ENCODE results near the gene MAMDC2. TPM values are rescaled to one million over a fixed set of nuclear protein-coding genes. Genes with fewer than 3 reads are reported as not detected.

Gene MAMDC2
- total RNA-seq, 1 experiment from 2014 or later, result 4.6 TPM

DNA sequence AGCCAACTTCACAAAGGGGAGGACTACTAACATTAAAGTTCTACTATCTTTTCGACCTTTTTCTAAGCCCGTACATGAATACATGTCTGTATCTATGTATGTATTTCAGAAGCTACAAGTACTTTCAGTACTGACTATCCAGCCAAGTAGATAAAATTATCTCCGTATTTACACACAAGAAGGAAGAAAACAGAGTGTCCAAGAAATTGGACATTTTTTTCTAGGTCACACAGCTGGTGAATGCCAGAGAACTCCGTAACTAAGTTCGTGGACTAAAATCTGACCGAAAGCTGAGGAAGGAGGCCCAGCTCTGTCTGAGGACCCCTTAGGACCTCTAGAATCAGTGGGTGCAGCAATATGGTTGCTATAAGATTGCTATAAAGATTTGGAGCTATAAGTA lies 83.4 kb downstream of the MAMDC2 start:
- no peaks in the 10 kb centered on the region for H4K20me1 ChIP-seq (ENCODE audit: control insufficient read depth, insufficient read depth, insufficient read length)
- no peak overlapping the region for H3K4me2 ChIP-seq (ENCODE audit: insufficient read depth, insufficient read length, low read length)
- no peak overlapping the region for H3K56ac ChIP-seq (ENCODE audit: insufficient read length, low read depth, low read length)
- H2AFZ ChIP-seq (ENCODE audit: low read length), result no peak overlapping the region
- no peak overlapping the region for H3K4ac ChIP-seq (ENCODE audit: low read depth, low read length)
- H3K14ac ChIP-seq (ENCODE audit: insufficient read depth, low read length), result no peak overlapping the region
- H2BK15ac ChIP-seq (ENCODE audit: low read depth, low read length), result no peak overlapping the region
- no peaks in the 10 kb centered on the region for H3K79me1 ChIP-seq (ENCODE audit: insufficient read depth, low read depth, low read length, poor library complexity, severe bottlenecking)
- Mint-ChIP-seq H3K9me3 (no peaks in the 10 kb centered on the region), H3K27ac (no peak overlapping the region), H3K27me3 (ENCODE audit: low read depth) (no peaks in the 10 kb centered on the region), H3K36me3 (ENCODE audit: insufficient read depth in 1 of 3, low read depth in 3 of 3) (peaks cover 0 to 6% (median 0%) of the 10 kb centered on the region in 3 experiments; a peak in 2 of 7 replicates), H3K4me3 (no peak overlapping the region), H3K4me1 (peaks cover 0 to 4% of the 10 kb centered on the region in 2 experiments; a peak in 2 of 4 replicates)
- TF ChIP-seq, protein P1, sequence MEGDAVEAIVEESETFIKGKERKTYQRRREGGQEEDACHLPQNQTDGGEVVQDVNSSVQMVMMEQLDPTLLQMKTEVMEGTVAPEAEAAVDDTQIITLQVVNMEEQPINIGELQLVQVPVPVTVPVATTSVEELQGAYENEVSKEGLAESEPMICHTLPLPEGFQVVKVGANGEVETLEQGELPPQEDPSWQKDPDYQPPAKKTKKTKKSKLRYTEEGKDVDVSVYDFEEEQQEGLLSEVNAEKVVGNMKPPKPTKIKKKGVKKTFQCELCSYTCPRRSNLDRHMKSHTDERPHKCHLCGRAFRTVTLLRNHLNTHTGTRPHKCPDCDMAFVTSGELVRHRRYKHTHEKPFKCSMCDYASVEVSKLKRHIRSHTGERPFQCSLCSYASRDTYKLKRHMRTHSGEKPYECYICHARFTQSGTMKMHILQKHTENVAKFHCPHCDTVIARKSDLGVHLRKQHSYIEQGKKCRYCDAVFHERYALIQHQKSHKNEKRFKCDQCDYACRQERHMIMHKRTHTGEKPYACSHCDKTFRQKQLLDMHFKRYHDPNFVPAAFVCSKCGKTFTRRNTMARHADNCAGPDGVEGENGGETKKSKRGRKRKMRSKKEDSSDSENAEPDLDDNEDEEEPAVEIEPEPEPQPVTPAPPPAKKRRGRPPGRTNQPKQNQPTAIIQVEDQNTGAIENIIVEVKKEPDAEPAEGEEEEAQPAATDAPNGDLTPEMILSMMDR (conservative IDR thresholded peaks at IDR 0.05), result no peak
- H3K9me3 ChIP-seq (ENCODE audit: control insufficient read depth, low read depth, low read length), result no peaks in the 10 kb centered on the region
- H3K79me2 ChIP-seq (ENCODE audit: insufficient read depth, low read length), result no peaks in the 10 kb centered on the region
- H3K27me3 ChIP-seq (ENCODE audit: insufficient read depth, low read length), result no peaks in the 10 kb centered on the region
- H3K23ac ChIP-seq (ENCODE audit: insufficient read length, low read depth, low read length), result no peak overlapping the region
- DNase-seq, result no peak
- H3K9ac ChIP-seq (ENCODE audit: extremely low read depth, insufficient read length, low read length), result no peak overlapping the region
- H4K5ac ChIP-seq (ENCODE audit: insufficient read length, low read depth, low read length), result no peak overlapping the region
- no peaks in the 10 kb centered on the region for H3K23me2 ChIP-seq (ENCODE audit: insufficient read length, low read depth, low read length, poor library complexity, severe bottlenecking)
- no peak overlapping the region for H2BK120ac ChIP-seq (ENCODE audit: low read depth, low read length, poor library complexity, severe bottlenecking)
- no peak overlapping the region for H4K91ac ChIP-seq (ENCODE audit: insufficient read length, low read depth, low read length)
- no peak overlapping the region for H2AK5ac ChIP-seq (ENCODE audit: insufficient read length, low read length)
- WGBS (ENCODE audit: extremely low coverage, insufficient read length, low lambda C conversion rate), result no CpG with 5 or more reads among the region's 6 CpGs
- H4K8ac ChIP-seq (replicated peaks; ENCODE audit: insufficient read length, low read depth, low read length), result no peak overlapping the region
- H2BK12ac ChIP-seq (ENCODE audit: insufficient read length, low read depth, low read length), result no peak overlapping the region
- H3T11ph ChIP-seq (ENCODE audit: low read length), result no peak overlapping the region
- no peak overlapping the region for H3K27ac ChIP-seq (ENCODE audit: insufficient read length, low read depth, low read length)
- H2BK5ac ChIP-seq (ENCODE audit: insufficient read length, low read length), result no peak overlapping the region
- no peak overlapping the region for H2BK20ac ChIP-seq (ENCODE audit: low read depth, low read length, poor library complexity, severe bottlenecking)
- H3K18ac ChIP-seq (ENCODE audit: insufficient read length, low read depth, low read length), result no peak overlapping the region
- H3K4me1 ChIP-seq (ENCODE audit: insufficient read depth, low read length), result no peaks in the 10 kb centered on the region
